Measurements from ENCODE around the gene PPM1F. TPM values are rescaled to one million over a fixed set of nuclear protein-coding genes. Genes with fewer than 3 reads are reported as not detected.

The PPM1F gene
- total and polyA plus RNA-seq, 4 donors: 1.8 to 15.5 (median 8.9) TPM

DNA sequence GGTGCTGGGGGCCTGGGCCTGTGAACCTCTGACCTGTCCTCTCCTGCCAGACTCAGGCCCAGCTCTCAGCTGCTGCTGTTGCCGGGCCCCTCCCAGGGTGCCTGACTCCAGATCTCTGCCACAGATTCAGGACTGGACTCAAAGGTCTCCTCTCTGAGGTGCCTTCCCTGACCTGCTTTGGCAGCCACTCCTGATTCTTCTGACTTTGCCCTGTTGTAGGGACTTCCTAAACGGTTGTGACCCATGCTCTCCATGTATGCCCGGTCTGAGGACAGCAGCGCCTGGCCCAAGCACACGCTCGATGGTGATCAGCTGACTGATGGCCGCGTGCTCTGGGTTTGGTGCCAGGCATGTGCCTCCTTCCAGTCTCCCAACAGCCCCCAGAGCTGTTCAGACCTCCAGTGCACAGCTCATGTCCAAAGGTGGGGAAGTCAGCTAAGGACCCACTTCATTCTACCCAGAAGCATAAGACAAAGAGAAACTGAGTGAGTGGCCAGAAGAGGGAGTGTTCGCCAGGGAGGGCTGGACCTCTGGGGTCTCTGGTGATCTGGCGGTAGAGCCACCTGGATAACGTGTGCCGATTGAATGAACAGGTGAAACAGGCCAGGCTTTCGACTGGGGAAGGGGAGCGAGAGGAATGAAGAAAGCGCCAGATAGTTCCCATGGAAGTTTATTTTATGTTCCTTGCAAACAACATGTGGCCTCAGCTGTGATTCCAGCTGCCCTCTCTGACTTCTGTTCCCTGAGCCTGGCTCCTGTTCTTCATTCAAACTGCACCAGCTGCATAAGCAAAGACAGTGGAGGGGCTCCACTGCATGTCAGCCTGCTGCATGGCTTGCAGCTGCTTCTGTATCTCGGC lies 38.0 kb upstream of the PPM1F start (continued):
- no peak for TF ChIP-seq ZBTB33 (IDR thresholded peaks at IDR 0.05)
- TF ChIP-seq, protein P1, sequence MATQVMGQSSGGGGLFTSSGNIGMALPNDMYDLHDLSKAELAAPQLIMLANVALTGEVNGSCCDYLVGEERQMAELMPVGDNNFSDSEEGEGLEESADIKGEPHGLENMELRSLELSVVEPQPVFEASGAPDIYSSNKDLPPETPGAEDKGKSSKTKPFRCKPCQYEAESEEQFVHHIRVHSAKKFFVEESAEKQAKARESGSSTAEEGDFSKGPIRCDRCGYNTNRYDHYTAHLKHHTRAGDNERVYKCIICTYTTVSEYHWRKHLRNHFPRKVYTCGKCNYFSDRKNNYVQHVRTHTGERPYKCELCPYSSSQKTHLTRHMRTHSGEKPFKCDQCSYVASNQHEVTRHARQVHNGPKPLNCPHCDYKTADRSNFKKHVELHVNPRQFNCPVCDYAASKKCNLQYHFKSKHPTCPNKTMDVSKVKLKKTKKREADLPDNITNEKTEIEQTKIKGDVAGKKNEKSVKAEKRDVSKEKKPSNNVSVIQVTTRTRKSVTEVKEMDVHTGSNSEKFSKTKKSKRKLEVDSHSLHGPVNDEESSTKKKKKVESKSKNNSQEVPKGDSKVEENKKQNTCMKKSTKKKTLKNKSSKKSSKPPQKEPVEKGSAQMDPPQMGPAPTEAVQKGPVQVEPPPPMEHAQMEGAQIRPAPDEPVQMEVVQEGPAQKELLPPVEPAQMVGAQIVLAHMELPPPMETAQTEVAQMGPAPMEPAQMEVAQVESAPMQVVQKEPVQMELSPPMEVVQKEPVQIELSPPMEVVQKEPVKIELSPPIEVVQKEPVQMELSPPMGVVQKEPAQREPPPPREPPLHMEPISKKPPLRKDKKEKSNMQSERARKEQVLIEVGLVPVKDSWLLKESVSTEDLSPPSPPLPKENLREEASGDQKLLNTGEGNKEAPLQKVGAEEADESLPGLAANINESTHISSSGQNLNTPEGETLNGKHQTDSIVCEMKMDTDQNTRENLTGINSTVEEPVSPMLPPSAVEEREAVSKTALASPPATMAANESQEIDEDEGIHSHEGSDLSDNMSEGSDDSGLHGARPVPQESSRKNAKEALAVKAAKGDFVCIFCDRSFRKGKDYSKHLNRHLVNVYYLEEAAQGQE (IDR thresholded peaks at IDR 0.05): no peak
- peak; percentile 56 for TF ChIP-seq SP1 (IDR thresholded peaks at IDR 0.05)
- TF ChIP-seq HNF4G (IDR thresholded peaks at IDR 0.05): no peak

GRCh38 chr22:21989049-21989448 lies 36.4 kb upstream of the PPM1F start:
- H3K4me1 ChIP-seq (ENCODE audit: control insufficient read depth in 4 of 4, insufficient read depth in 4 of 4, low read length in 3 of 4): peaks cover 11 to 36% (median 30%) of the 10 kb centered on the region in 4 donors
- no peak overlapping the region for H3K9ac ChIP-seq (ENCODE audit: low read depth in 1 of 2, low read length in 2 of 2)
- 87% methylated on average over 6 of the region's 6 CpGs for WGBS
- H3K4me3 ChIP-seq (ENCODE audit: low read depth in 1 of 3, low read length in 3 of 3): no peak overlapping the region
- no peak for TF ChIP-seq FOXA2 (IDR thresholded peaks at IDR 0.05)
- no peak for TF ChIP-seq HNF4G (IDR thresholded peaks at IDR 0.05)
- no peak for TF ChIP-seq GABPA (IDR thresholded peaks at IDR 0.05 in 1 of 2, conservative IDR thresholded peaks at IDR 0.05 in 1 of 2)
- TF ChIP-seq JUND (IDR thresholded peaks at IDR 0.05): no peak
- TF ChIP-seq YY1 (IDR thresholded peaks at IDR 0.05): no peak
- no peaks in the 10 kb centered on the region for H3K9me3 ChIP-seq (ENCODE audit: control insufficient read depth in 4 of 4, low read length in 3 of 4)
- H3K27ac ChIP-seq (ENCODE audit: low read depth in 1 of 2, low read length in 2 of 2): no peak overlapping the region
- no peaks in the 10 kb centered on the region for H3K36me3 ChIP-seq (ENCODE audit: control insufficient read depth in 4 of 4, insufficient read depth in 3 of 4, low read depth in 1 of 4, low read length in 3 of 4)
- H3K27me3 ChIP-seq (ENCODE audit: control insufficient read depth in 4 of 4, insufficient read depth in 4 of 4, low read length in 3 of 4): no peaks in the 10 kb centered on the region
- no peak for DNase-seq (ENCODE audit: low spot score)

- H3K4me1 ChIP-seq (ENCODE audit: control insufficient read depth in 4 of 4, insufficient read depth in 4 of 4, low read length in 3 of 4): peaks cover 1 to 27% (median 19%) of the 10 kb centered on the region in 4 donors
- H3K9me3 ChIP-seq (ENCODE audit: control insufficient read depth in 4 of 4, low read length in 3 of 4): no peaks in the 10 kb centered on the region
- no peaks in the 10 kb centered on the region for H3K36me3 ChIP-seq (ENCODE audit: control insufficient read depth in 4 of 4, insufficient read depth in 3 of 4, low read depth in 1 of 4, low read length in 3 of 4)
- H3K9ac ChIP-seq (ENCODE audit: low read depth in 1 of 2, low read length in 2 of 2): no peak overlapping the region
- no peak overlapping the region for H3K4me3 ChIP-seq (ENCODE audit: low read depth in 1 of 3, low read length in 3 of 3)
- no peaks in the 10 kb centered on the region for H3K27me3 ChIP-seq (ENCODE audit: control insufficient read depth in 4 of 4, insufficient read depth in 4 of 4, low read length in 3 of 4)
- 96% methylated on average over 5 of the region's 5 CpGs for WGBS
- TF ChIP-seq ZBTB33 (IDR thresholded peaks at IDR 0.05): no peak
- H3K27ac ChIP-seq (ENCODE audit: low read depth in 1 of 2, low read length in 2 of 2): no peak overlapping the region
- DNase-seq (ENCODE audit: low spot score): no peak
Measured at GRCh38 chr22:21985214-21985613, 32.6 kb upstream of the PPM1F start.

All from liver (tissue), 9 donors.